Endothelial cell of umbilical vein (primary cell): ENCODE data around the gene H3-3A. TPM values are rescaled to one million over a fixed set of nuclear protein-coding genes. Genes with fewer than 3 reads are reported as not detected.

ENCODE experiments used
- BruUV-seq: library from RNA; stranded (reverse); fragments of 400-500 nt; replicated peaks from 2 replicates; lab custom pipeline; 2021; lab: Mats Ljungman, UMichigan
- CTCF ChIA-PET: fragments of 300-600, 350-600 bp; sonication (Branson Sonifier 250); formaldehyde crosslinking; loops from one replicate; lab custom pipeline; 2021; ENCODE audit warnings: antibody characterized with exemption, inconsistent platforms; lab: Charles Lee
- POLR2A ChIA-PET: fragments of 300-600, 350-600 bp; sonication (Branson Sonifier 250); formaldehyde crosslinking; loops from one replicate; lab custom pipeline; 2021; ENCODE audit warnings: antibody characterized with exemption, inconsistent platforms; lab: Charles Lee
- DNase-seq: peaks from one replicate; pipeline ENCODE4 v3.0.0-alpha.2; 2011; ENCODE audit warnings: low read depth, low spot score
- FAIRE-seq: peaks from 2 replicates; lab custom pipeline; 2011; peaks lifted over from hg19 to GRCh38; lab: Jason Lieb, UNC
- H2AFZ ChIP-seq: 2 replicates; pipeline ENCODE4 v1.6.0; 2012; ENCODE audit warnings: low read depth, low read length, control low read depth, inconsistent platforms
- H3K27ac ChIP-seq: 2 replicates; pipeline ENCODE4 v1.5.1; 2011; ENCODE audit warnings: low read depth, mild to moderate bottlenecking, control low read depth, low read length, moderate library complexity; ENCODE audit not compliant: insufficient read depth
- H3K27me3 ChIP-seq, 2 experiments: 2 replicates each; pipeline versions ENCODE4 v1.6.0 to v1.6.1; 2011; ENCODE audit warnings: low read length in 2 of 2, mixed read lengths in 1 of 2; ENCODE audit not compliant: control insufficient read depth in 2 of 2, insufficient read depth in 2 of 2
- H3K36me3 ChIP-seq, 2 experiments: 2 replicates in 1 of 2; 3 replicates in 1 of 2; pipeline ENCODE4 v1.5.1; 2011; ENCODE audit warnings: low read length in 2 of 2, mild to moderate bottlenecking in 1 of 2, moderate library complexity in 1 of 2; ENCODE audit not compliant: control insufficient read depth in 2 of 2, insufficient read depth in 2 of 2; ENCODE audit errors: extremely low read depth in 1 of 2
- H3K4me1 ChIP-seq: 3 replicates; pipeline ENCODE4 v1.5.1; 2011; ENCODE audit warnings: mild to moderate bottlenecking, low read length; ENCODE audit not compliant: control insufficient read depth, insufficient read depth; ENCODE audit errors: extremely low read depth
- H3K4me2 ChIP-seq: 2 replicates; pipeline ENCODE4 v1.6.1; 2011; ENCODE audit warnings: low read length, control low read depth, mixed read lengths; ENCODE audit not compliant: insufficient read depth
- H3K4me3 ChIP-seq, 3 experiments: fragments of 200-600 bp in 1 of 3; sonication (generic), shearing (Covaris generic) in 1 of 3; replicated peaks in 1 of 3; 2 replicates each; pipeline ENCODE4 v1.5.1; 2011 to 2016; ENCODE audit warnings: control low read depth in 3 of 3, low read length in 3 of 3, mild to moderate bottlenecking in 2 of 3, inconsistent platforms in 1 of 3, low read depth in 1 of 3, moderate library complexity in 1 of 3; ENCODE audit not compliant: insufficient read depth in 1 of 3
- H3K79me2 ChIP-seq: 2 replicates; pipeline ENCODE4 v1.6.0; 2012; ENCODE audit warnings: low read length, inconsistent platforms; ENCODE audit not compliant: control insufficient read depth, insufficient read depth
- H3K9ac ChIP-seq: replicated peaks from 2 replicates; pipeline ENCODE3; 2011; ENCODE audit warnings: low read length, control low read depth; ENCODE audit not compliant: insufficient read depth; ENCODE audit errors: extremely low read depth
- H3K9me1 ChIP-seq: replicated peaks from 3 replicates; pipeline ENCODE4 v1.6.0; 2011; ENCODE audit warnings: mild to moderate bottlenecking, low read length; ENCODE audit not compliant: control insufficient read depth, insufficient read depth; ENCODE audit errors: extremely low read depth
- H3K9me3 ChIP-seq: replicated peaks from 2 replicates; pipeline ENCODE4 v1.5.1; 2012; ENCODE audit warnings: low read length, inconsistent platforms; ENCODE audit not compliant: control insufficient read depth, insufficient read depth
- H4K20me1 ChIP-seq: replicated peaks from 2 replicates; pipeline ENCODE3; 2011; ENCODE audit warnings: mild to moderate bottlenecking, low read length; ENCODE audit not compliant: control insufficient read depth, insufficient read depth; ENCODE audit errors: extremely low read depth
- CTCF ChIP-seq, 2 donors: IDR thresholded peaks; 1 replicate in 1 of 2; 2 replicates in 1 of 2; pipeline ENCODE4 v1.5.1; 2011; ENCODE audit warnings: low read length in 2 of 2, mild to moderate bottlenecking in 2 of 2, moderate library complexity in 2 of 2, control low read depth in 1 of 2, inconsistent platforms in 1 of 2, low read depth in 1 of 2; ENCODE audit not compliant: insufficient read depth in 1 of 2; ENCODE audit errors: extremely low read depth in 1 of 2
- EZH2 ChIP-seq: IDR thresholded peaks from 2 replicates; pipeline ENCODE4 v1.6.1; 2012; ENCODE audit warnings: borderline replicate concordance, low read depth, mild to moderate bottlenecking, moderate library complexity, low read length, inconsistent platforms; ENCODE audit not compliant: severe bottlenecking
- FOS ChIP-seq: IDR thresholded peaks from 2 replicates; pipeline ENCODE4 v1.6.1; 2011; ENCODE audit warnings: mild to moderate bottlenecking, low read length, moderate library complexity, borderline replicate concordance; ENCODE audit not compliant: insufficient read depth
- GATA2 ChIP-seq: IDR thresholded peaks from 2 replicates; pipeline ENCODE4 v1.7.0; 2011; ENCODE audit warnings: low read depth, mild to moderate bottlenecking, moderate library complexity, mixed read lengths, low read length; ENCODE audit not compliant: insufficient read length, insufficient read depth
- JUN ChIP-seq: IDR thresholded peaks from 2 replicates; pipeline ENCODE4 v1.6.1; 2011; ENCODE audit warnings: borderline replicate concordance, low read depth; ENCODE audit not compliant: insufficient read length, insufficient read depth
- MAX ChIP-seq: IDR thresholded peaks from 2 replicates; pipeline ENCODE4 v1.6.1; 2011; ENCODE audit not compliant: insufficient read depth, insufficient read length
- MYC ChIP-seq: IDR thresholded peaks from one replicate; pipeline ENCODE4 v1.6.1; 2011; ENCODE audit warnings: mild to moderate bottlenecking, low read depth, low read length
- POLR2A ChIP-seq: IDR thresholded peaks from 2 replicates; pipeline ENCODE4 v1.6.1; 2012; ENCODE audit warnings: low read depth, mild to moderate bottlenecking, control low read depth, low read length
- POLR2AphosphoS5 ChIP-seq: IDR thresholded peaks from 2 replicates; pipeline ENCODE4 v1.6.1; 2012; ENCODE audit warnings: low read depth, mild to moderate bottlenecking, control low read depth, low read length, moderate library complexity; ENCODE audit not compliant: insufficient read depth
- dilution Hi-C: fragments of 300-500 bp; cut with MboI; formaldehyde crosslinking; loops from one replicate; pipeline ENCODE4 v1.15.0; 2019; ENCODE audit warnings: low sequenced_read_pairs; ENCODE audit not compliant: extremely low pct_ligation_motif_present
- intact Hi-C: fragments of 100-400 bp; cut with micrococcal nuclease; formaldehyde crosslinking; loops from one replicate; pipeline ENCODE4 v1.10.0; 2022
- polyA plus RNA-seq, 4 experiments: library from polyadenylated mRNA; depleted of rRNA in 3 of 4; stranded (reverse) in 3 of 4; unstranded in 1 of 4; fragments of >200 nt; gene quantifications; 2 replicates each; pipeline versions ENCODE4 v1.2.1 to v1.2.3, GENCODE V29; 2011 to 2012; ENCODE audit warnings: missing spikeins in 1 of 4
- total RNA-seq: library from RNA; stranded (reverse); gene quantifications from 2 replicates; pipeline ENCODE4 v1.2.3, GENCODE V29; 2021

H3-3A gene
- total and polyA plus RNA-seq, 2 donors (not counting 3 experiments of a cell fraction or from before 2014, with no cell fraction given), result 426 to 477 TPM

- CTCF ChIA-PET, result interaction anchor here (0.6 to 2.6 kb wide), 3 partner anchors 12 to 63 kb away, joined by 3 to 12 read pairs (median 5); partner anchors contain the start of gene H3-3A
- H2AFZ ChIP-seq, result no peak overlapping the region
- no peaks in the 10 kb centered on the region for H3K79me2 ChIP-seq
- H3K4me1 ChIP-seq, result no peaks in the 10 kb centered on the region
- BruUV-seq, result no TSS peak
- dilution Hi-C loops, result no loop called here
- POLR2A ChIA-PET, result interaction anchor here (0.6 to 1.0 kb wide), 2 partner anchors 12 to 90 kb away, joined by 3 to 6 read pairs; partner anchors contain the start of gene H3-3A
- no peak overlapping the region for H3K4me3 ChIP-seq
- H3K36me3 ChIP-seq, result no peaks in the 10 kb centered on the region
- DNase-seq (no peak), FAIRE-seq (no peak)
- intact Hi-C loops, result no loop called here
- no peaks in the 10 kb centered on the region for H4K20me1 ChIP-seq
- H3K9ac ChIP-seq, result no peak overlapping the region
- H3K27me3 ChIP-seq, result peaks cover 6 to 15% of the 10 kb centered on the region in 2 experiments
- H3K27ac ChIP-seq, result no peak overlapping the region
- H3K9me3 ChIP-seq, result no peaks in the 10 kb centered on the region
- no peak for TF ChIP-seq POLR2A
- no peak for TF ChIP-seq EZH2
- no peak for TF ChIP-seq MAX
- no peak for TF ChIP-seq JUN
- TF ChIP-seq POLR2AphosphoS5, result no peak
- TF ChIP-seq GATA2, result no peak
- no peak for TF ChIP-seq MYC
- no peak for TF ChIP-seq FOS
- TF ChIP-seq CTCF (IDR thresholded peaks at IDR 0.05; ENCODE audit: extremely low read depth in 1 of 2, insufficient read depth in 1 of 2, low read depth in 1 of 2, low read length in 2 of 2), result no peak
- H3K9me1 ChIP-seq, result no peaks in the 10 kb centered on the region
- no peak overlapping the region for H3K4me2 ChIP-seq
These were observed 12.4 kb upstream of the H3-3A start for GRCh38 chr1:226050133-226050532.
